GM12801 (cell line): ENCODE results near the gene GGACT.

Experiments
- CTCF ChIP-seq: IDR thresholded peaks from one replicate; pipeline ENCODE4 v1.5.1; 2011; ENCODE audit warnings: control low read depth; ENCODE audit not compliant: insufficient read length; ENCODE audit errors: extremely low read depth

Gene GGACT

GRCh38 chr13:100491164-100491842 is 97.3 kb downstream of the GGACT start:
- TF ChIP-seq CTCF, result no peak

DNA sequence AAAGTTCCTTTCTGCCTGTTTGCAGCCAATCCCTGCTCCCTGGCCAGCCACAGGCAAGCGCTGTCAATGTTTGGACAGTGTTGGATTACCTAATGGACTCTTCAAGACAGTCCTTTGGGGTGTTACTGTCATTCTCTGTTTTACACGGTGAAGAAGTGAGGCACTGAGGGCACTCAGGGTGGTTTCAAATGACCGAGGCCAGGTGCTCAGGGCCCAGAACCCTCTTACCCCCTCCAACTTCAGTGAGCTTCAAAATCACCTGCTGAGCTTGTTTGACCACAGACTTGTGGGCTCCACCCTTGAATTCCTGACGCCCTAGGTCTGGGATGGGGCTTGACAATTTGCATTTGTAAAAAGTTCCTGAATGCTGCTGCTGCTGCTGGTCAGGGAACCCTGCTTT is 97.9 kb downstream of the GGACT start:
- no peak for TF ChIP-seq CTCF

DNA sequence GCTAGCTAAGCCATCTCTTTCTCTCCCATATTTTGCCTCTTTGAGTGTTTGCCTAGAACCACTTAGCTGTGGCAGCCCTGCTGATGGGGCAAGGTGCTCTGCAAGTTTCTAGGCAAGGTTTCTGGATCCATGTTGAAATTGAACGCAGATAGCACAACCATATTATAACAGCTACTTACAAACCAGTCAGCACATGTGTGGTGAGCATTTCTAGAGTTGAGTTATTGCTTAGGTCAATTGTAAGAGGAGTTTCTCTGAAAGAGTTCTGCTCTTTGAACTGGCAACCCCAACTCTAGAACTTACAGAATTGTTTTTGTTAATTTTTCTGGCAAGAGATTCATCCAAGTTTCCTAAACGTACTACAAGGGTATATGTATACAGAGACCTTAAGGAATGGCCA is 103.3 kb downstream of the GGACT start:
- no peak for TF ChIP-seq CTCF

GRCh38 chr13:100484702-100485101 is 103.9 kb downstream of the GGACT start:
- TF ChIP-seq CTCF, result no peak

GRCh38 chr13:100483841-100484381 is 104.7 kb downstream of the GGACT start:
- no peak for TF ChIP-seq CTCF

DNA sequence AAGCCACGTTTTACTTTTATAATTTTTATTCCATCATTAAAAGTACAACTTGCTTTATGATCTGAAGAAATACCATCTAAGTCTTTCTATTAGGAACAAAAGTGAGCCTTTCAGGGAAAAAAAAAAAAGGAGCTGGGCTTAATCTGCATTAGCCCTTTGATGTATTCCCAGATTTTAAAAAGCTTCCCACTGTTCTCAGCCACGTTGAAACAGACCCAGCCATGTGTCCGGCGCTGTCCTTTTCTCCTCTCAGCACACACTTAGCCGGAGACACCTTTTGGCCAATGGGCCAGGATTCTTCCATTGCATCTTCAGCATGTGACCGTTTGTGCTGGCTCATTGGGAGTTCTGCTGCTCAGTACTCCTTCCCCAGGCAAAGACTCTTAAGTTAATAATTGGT is 105.5 kb downstream of the GGACT start:
- no peak for TF ChIP-seq CTCF

DNA sequence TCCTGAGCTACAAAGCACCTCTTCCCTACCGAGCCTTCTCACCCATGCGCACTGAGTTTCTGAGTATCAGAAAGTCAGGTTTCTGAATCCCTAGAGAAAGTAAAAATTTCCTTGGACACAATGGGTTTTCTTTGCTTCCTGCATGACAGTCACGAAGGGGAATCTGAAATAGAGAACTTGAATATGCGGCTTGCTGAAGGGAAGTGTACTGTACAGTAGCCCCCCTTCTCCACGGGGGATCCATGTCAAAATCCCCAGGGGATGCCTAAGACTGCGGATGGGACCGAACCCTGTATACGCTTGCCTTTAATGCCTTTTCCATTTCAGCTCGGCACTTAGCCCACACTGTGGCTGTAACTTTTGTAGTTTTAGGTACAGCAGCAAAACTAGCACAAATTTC is 107.9 kb downstream of the GGACT start:
- no peak for TF ChIP-seq CTCF
